ENCODE results near the gene UQCR11.
A peak's percentile ranks its signal among the peaks of the same experiment; 100 is the strongest.

The UQCR11 gene

DNA sequence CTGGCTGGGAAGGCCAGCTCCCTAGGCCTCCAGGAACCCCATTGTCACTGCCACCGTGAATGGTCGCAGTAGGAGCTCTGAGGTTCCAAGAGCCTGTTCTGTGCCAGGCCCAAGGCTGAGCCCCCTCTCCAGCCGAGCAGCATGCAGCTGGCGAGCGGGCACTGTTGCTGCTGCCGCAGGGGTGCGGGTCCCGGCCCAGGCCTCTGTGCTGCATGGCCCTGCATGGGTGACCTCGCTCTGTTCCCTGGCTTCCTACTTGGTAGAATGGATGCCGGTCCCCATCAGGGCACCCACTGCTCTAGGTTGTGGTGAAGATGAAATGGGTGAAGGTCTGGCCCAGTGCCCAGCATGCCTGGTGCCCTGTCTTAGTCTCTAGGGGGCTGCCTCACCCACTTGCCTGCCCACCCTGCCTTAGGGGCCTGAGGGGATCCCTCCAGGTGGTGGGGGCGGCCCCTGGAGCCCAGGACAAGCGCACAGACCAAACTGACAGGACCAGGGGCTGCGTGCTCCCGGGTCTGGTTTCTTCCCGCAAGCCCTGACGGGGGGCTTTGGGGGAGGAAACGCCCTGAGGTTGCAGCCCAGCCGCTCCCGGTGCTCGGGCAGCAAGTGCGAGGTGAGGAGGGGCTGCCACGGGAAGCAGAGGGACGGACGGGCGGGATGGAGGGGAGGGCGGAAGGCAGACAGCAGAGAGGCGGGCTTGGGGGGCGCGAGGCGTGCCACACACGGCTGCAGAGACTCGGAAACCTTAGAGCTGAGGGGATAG, 8.7 kb upstream of the UQCR11 start:
- DNase-seq: no peak

DNA sequence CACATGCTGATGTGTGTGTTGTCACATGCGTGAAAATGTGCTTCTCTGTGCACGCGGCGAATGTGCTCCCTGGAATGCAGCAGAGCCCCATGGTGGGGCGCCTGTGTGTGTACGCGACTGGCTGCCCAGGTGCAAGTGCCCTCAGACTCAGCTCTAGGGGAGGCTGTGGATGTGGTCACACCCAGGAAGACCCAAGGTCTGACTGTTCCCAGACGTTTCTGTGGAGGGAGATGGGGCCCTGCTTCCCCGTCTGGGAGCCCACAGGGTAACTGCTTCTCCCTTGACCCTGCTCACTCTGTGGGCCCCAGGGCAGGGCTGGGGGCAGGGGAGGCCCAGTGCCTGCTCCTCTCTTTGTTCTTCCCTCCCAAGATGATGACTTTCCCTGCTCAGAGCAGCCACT, 7.9 kb upstream of the UQCR11 start:
- DNase-seq: no peak

DNA sequence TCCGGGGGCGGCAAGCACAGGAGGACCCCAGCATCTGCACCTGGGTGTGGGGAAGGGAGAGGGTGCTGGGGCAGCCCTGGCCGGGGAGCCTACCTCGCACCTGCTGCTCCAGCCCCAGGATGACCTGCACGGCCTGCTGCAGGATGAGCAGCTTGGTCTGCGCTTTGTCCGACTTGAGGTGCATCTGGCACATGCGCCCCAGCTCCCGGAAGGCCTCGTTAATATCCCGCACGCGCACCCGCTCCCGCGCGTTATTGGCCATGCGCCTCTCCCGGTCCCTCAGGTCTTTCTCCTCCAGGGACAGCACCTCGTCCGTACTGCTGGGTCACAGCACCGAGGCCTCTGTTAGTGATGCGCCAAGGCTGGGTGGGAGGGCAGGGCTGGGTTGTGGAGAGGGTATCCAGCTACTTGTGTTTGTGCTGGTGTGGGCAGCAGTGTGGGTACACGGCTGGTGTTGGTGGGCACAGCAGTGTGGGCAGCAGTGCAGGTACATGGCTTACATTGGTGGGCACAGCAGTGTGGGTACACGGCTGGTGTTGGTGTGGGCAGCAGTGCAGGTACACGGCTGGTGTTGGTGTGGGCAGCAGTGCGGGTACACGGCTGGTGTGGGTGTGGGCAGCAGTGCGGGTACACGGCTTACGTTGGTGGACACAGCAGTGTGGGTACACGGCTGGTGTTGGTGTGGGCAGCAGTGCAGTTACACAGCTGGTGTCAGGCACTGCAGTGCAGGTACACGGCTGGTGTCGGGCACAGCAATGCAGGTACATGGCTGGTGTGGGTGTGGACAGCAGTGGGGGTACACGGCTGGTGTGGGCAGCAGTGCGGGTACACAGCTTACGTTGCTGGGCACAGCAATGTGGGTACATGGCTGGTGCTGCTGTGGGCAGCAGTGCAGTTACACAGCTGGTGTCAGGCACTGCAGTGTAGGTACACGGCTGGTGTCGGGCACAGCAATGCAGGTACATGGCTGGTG, 7.1 kb upstream of the UQCR11 start:
- DNase-seq: no peak

DNA sequence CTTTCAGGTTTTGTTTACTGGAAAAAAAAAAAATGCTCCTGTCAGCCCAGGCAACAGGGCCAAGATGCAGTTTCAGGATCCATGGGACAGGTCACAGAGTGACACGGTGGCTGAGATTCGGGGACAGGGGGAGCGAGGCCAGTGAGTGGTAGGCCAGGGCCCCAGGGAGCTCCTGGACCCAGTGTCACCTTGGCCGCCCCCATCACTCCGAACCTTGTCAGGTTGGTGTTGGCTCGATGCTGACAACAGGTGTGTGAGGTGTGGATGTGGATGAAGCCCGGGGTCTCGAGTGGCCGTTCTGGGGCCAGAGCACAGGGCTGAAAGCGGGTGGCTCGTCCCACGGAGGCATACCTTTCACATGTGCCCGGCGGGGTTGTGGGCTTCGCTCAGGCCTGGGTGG, 6.1 kb upstream of the UQCR11 start:
- no peak for DNase-seq

DNA sequence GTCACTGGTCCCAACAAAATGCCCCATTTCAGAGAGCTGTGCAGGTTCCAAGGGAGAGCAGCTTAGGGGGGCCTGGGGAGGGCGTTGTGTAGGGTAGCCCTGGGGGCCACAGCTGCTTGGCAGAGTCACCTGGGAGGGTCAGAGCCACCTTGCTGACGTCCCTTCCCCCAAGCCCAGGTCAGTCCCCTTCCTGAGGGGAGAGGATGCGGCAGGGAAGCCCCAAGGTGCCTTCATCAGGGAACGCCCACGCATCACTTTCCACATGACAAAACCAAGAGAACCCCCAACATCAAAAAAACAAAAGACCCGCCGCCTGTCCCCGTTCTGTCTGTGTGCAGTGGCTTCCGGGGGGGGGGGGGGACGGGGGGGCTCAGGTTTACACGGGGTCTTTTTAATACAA, 5.3 kb upstream of the UQCR11 start:
- no peak for DNase-seq

DNA sequence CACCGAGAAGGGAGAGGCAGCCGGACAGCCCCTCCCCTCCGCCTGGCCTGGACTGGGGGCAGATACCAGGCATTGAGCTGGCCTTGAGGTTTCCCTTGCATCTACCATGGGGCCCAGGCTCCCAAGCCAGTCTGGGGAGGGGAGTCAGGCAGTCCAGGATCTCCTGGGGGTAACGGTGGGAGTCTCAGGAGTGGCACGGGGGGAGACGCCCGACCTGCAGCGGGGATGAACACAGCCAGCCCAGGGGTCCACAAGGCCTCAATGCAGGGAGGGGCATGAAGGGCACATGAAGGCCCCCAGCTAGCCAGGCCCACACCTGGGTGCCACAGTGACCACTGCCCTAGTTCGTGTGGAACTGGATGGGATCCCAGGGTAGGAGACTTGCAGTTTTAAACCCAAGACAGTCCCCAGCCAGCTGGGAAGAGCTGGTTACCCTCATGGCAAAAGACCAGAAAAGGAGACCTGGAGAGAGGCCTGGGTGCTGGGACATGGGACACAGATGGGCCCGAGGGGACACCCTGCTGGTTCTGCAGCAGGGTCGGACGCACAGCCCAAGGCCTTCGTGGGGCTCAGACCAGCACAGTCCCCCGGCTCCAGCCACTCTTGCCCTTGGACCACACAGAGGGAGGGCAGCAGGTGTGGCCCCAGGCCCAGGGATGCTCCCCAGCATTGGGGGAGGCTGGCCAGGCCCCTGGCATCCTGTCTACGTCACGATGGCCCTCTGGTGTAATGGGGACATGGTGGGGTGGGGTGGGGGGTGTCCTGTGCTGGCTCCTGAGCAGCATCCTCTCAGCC, 4.6 kb upstream of the UQCR11 start:
- DNase-seq: no peak

DNA sequence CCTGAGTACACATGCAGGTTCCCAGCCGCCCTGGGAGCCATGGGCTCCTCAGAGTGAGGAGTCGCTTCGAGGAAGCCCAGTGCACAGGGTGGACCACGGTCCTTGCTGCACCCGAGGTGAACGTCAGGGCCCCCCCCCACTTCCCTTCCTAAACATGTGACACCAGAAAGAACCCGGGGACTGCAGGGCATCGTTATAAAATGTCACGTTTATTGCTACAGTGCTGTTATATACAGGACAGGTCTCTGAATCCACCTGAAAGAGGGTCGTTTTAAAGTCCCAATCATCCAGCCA, 3.8 kb upstream of the UQCR11 start:
- DNase-seq: no peak

DNA sequence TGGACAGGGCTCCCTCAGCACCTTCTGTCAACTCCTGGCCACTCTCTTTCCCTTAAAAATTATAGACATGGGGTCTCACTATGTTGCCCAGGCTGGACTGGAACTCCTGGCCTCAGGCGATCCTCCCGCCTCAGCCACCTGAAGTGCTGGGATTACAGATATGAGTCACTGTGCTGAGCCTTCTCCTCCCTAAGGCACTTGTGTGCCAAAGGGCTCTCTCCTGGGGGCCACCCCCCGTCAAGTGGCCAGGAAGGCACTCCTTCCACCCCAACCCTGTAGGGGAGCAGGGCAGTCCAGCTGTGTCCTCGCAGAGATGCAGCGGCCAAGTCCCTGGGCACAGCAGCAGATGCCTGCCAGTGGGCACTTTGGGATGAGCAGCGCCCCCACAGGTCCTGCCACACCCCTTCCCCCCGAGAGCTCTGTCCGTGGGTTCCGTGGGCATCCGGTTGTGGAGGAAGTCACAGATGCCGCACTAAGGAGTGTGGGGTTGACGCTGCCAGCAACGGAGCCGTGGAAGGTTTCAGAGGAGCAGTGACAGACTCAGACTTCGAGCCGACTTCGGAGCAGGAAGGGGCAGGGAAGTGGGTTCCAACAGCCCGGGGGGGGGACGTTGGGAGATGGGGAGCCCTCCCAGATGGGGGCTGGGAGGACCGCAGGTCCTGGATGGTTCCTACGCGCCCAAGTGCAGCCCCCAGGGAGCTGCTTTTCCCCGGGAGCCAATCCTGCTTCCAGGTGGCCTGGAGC, 3.3 kb upstream of the UQCR11 start:
- DNase-seq: no peak

DNA sequence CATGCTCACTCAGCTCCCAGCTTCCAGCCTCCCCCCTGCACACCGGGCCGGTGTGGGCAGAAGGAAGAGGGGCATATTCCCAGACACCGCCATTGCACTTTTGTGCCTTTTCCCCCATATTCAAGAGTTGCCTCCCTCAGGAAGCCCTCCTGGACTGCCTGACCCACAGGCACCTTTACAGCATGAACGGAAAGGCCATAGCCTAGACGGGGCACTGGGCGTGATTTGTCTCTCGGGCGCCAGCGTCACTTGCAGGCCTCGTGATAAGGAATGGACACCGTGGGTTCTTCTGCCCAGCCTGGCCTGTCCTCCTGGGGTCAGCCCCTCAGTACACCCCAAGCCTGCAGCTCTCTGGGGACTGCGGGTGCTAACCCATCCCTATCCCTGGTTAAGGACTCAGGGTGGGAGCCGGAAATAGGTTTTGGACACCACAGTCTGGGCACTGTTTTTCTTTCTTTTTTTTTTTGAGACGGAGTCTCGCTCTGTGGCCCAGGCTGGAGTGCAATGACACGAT, 933 bp upstream of the UQCR11 start:
- DNase-seq: no peak

DNA sequence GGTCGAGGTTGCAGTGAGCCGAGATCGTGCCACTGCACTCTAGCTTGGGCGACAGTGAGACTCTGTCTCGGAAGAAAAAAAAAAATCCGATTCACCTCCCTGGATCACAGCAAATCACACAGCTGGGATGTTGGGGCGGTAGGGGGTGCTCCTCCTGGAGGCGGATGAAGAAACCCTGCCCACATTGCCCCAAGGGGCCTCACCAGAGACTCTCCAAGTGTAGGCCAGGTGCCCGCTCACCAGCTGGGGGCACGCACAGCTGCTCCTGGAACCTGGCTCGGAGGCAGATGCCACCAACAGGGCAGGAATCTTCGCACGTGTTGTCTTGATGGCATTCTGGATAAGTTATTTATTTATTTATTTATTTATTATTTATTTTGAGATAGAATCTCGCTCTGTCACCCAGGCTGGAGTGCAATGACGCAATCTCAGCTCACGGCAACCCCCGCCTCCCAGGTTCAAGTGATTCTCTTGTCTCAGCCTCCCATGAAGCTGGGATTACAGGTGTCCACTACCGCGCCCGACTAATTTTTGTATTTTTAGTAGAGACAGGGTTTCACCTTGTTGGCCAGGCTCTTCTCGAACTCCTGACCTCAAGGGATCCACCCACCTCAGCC, 3.1 kb downstream of the UQCR11 start:
- DNase-seq: no peak

DNA sequence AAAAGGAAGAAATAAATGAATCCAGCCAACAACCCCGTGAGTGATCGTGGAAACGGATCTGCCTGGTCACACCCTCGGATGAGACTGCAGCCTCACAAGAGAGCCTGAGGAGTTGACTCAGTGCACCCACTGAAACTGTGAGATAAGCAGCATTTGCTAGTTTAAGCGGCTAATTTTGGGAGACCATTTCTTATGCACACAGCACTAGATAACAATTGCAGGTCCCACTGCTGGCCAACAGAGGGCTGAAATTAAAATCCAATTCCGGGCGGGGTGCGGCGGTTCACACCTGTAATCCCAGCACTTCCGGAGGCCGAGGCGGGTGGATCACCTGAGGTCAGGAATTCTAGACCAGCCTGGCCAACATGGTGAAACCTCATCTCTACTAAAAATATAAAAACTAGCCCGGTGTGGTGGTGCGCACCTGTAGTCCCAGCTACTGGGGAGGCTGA, 3.6 kb downstream of the UQCR11 start:
- DNase-seq: no peak

DNA sequence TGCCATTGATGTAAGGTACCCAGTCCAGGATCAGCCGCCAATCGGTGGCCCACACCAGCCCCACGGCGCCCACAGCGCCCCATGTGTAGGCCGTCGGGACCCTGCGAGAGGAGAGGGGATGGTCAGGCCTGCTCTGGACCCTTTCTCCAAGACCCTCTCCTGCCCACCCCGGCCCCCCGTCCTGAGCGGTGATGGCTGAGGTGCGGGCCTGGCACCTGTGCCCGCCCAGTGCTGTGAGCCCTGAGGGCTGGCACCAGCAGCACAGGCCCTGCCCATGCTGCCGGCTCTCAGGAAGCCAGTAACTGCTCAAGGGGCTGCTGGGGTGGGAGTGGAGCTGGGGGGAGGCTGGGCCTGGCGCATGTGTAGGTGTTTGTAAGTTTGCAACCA, 5.8 kb downstream of the UQCR11 start:
- DNase-seq: no peak

DNA sequence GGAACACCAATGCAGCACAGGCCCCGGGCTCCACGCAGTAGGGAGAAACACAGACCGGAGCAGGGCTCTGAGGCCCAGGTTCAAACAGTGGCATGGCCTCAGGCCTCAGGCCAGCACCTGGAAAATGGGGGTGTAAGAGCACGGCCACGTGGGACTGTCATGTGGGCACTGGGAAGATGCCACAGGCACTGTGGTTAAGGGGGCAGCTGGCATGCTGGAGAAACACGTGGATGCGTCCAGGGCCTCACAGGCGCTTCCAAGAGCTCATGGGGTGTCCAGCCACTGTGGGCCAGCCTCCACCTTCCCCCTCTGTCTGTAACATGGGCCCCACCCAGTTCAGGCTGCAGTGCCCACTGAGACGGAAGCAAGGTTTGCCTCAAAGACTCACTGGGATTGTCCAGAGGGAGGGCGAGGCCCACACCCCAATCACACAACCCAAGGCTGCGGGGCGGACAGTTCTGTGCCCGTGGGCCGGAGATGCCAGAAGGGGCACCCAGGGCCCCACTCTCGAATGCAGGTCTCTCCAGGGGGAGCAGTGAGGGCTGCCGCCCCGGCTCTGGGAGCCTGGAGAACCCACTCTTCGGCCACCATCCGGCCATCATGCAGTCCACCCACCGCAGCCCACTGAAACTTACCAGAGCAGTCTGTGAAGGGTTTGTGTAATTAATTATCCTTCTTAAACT, 6.3 kb downstream of the UQCR11 start:
- DNase-seq: no peak

DNA sequence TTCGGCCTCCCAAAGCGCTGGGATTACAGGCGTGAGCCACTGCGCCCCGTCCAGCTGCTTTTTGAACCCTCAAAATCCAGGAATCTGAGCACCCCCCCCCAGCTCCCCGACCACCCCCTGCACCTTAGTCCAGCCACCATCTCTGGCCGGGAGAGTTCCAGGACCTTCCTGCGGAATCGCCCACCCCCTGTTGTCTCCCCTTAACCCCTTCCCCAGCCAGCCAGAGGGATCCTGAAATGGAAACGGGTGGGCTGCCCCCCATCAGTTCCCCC, 11.8 kb downstream of the UQCR11 start:
- no peak for DNase-seq

DNA sequence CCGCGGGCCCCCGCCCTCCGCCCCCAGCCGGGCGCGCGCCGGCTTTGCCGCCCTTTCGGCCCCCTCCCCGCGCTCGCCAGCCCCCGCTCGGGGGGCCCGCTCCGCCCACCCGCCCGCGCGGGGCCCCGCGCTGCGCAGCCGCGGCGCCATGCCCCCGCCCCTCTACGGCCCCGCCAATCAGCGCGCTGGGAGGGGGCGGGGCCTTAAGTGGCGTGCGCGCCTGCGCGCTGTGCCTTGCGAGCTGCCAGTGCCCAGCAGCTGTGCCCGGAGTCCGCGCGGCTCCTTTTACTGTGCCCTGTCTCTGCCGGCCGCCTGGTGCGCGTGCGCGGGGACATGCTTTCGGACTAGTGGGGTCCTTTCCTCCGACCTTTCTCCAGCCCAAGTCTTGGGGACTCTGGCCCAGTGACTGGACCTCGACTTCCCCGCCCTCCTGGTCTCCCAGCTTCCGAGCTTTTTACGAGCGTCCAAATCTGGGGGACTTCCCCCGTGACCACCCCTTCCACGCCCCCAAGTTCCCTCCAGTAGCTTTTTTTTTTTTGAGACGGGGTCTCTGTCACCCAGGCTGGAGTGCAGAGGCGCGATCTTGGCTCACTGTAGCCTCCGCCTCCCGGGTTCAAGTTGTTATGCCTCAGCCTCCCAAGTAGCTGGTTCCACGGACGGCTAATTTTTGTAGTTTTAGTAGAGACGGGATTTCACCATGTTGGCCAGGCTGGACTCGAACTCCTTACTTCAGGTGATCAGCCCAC, 12.3 kb downstream of the UQCR11 start, which contains the start of gene MBD3:
MBD3 (minus strand) TSS at position 111 of the 746 bp plus-strand sequence. CDS start 234 bp downstream, outside the sequence.
- DNase-seq: peak; percentile 93

DNA sequence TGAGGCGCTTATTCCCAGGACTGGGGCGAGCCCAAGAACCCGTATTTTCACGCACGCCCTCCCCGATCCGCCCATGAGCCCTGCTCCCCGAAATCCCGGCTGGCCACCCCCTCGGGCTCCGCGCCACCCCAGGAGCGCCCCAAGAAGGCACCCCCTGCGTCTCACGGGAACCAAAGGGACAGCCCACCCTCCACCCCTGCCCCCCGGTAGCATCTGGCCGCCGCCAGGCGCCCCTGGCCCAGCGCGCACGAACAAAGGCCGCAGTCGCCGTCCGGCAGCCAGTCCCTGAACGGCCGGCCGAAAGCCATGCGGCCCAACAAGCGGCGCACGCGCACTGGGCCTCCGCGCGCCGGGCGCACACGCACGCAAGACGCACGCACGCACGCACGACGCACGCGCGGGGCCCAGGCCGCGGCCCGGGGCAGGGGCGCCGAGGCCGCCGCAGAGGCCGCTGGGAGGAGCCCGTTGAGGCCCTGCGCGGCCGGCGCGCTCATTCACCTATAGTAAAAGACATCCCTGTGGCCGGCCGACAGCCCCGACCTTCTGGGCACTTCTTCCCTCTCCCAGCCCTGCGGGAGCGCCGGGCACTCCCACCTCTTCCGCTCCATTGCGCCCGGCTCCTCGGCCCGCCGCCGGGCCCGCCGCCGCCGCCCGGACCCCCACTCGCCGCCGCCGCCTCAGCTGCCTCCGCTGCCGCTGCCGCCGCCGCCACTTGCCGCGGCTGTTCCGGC, 13.1 kb downstream of the UQCR11 start:
- DNase-seq: peak; percentile 88

DNA sequence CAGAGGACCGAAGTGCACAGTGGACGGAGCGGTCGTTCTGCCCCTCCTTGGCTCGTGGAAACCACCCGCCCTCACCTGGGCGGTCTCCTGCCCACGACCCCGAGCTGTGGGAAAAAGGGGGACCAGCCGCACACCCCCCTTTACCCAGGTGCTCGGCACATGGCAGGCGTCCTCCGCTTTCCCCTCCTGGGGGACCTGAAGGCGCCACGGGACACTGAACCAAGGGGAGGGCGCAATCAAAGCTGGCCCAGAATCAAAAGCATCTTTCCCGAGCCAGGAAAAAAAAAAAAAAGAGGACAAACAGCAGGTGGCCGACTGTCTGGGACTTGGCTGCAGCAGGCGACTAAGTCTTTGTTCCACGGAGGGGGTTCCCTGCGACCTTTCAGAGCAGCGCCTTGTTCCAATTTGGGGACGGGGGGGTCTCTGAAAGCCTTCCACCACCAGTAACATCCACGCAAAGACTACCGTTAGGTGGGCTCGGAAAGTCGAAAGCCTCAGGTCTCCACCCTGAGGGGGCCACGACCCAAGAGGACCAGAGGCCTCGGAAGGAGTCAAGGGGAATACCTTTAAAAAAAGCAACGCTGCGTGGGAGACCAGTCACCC, 13.7 kb downstream of the UQCR11 start:
- no peak for DNase-seq

DNA sequence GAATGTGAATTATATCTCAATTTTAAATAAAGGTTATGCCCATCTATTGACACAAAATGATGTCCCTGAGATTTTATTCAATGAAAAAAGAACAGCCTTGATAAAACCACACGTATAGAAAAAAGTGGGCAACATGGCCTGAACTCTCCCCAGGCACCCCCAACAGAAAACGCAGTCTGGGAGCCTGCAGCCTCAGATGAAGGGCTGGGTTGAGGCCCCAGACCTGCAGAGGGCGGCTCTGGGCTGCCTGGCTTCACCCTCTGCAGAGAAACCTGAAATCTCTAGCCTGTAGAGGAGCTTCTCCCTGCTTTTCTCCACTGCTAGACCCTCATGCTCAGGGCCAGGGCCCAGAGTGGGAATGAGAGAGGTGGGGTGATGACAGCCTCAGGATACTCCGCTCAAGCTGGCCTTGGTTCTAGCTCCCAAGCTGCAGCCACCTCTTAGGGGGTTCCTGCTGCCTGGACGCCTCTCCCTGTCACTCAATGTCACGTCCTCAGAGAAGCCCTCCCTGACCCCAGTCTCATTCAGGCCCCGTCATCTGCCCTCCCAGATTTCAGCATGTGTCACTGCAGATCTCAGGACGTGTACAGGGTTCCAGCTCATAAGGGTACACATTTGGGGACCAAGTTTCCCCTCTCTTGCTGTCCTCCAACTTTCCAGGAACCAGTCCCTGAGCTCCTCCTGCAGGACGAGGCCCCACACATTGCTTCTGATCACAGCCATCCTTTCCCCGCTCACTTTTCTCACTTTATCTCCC, 14.4 kb downstream of the UQCR11 start:
- DNase-seq: no peak

DNA sequence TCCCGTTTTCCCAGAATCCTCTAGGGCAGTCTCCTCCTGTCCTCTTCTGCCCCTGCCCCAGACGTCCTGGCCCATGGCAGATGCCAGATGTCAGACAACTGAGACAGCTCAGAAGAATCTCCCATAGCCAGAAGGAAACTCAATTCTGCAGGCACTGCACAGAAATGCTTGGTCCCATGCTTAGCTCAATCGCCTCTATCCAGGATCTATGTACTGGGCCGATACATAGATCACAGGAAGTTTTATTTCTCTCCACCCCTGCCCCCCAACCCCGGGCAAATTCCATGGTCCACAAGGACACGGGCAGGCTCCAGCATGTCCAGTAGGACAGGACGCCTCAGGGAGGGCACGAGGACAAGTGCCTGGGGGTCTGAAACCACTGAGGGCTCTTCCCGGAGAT, 17.4 kb downstream of the UQCR11 start:
- DNase-seq: no peak

Measured in right forelimb (tissue), 1 donor.